ENCODE data around the gene CREB3L1. TPM values are rescaled to one million over a fixed set of nuclear protein-coding genes. Genes with fewer than 3 reads are reported as not detected.

CREB3L1 gene
- total RNA-seq, 1 experiment from 2014 or later: 3.3 TPM

DNA sequence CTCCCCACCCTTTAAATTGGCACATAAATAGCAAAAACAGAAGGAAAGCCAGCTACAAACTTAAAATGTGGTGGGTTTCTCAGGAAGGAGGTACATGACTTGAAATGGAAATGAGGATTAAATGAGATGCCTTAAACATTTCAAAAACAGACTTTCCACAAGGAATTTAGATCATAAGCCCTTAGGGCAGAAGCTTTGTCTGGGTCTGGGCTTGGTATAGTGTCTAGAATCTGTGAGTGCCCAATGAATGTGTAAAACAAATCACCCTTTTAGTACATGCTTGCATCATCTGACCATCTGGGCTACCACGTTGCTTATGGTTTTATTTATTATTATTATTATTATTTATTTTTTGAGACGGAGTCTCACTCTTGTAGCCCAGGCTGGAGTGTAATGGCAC, 37.1 kb upstream of the CREB3L1 start:
- Histone ChIP-seq H3K9ac (ENCODE audit: extremely low read depth, insufficient read length, low read length) (no peak overlapping the region), H2AK5ac (ENCODE audit: insufficient read length, low read length) (no peak overlapping the region), H3K27me3 (ENCODE audit: insufficient read depth, low read length) (peaks cover 4% of the 10 kb centered on the region; the same call in 1 of the 2 replicates), H3K4me2 (ENCODE audit: insufficient read depth, insufficient read length, low read length) (no peak overlapping the region), H3K4ac (ENCODE audit: low read depth, low read length) (no peak overlapping the region), H3K9me3 (ENCODE audit: control insufficient read depth, low read depth, low read length) (no peaks in the 10 kb centered on the region), H4K91ac (ENCODE audit: insufficient read length, low read depth, low read length) (no peak overlapping the region), H2BK120ac (ENCODE audit: low read depth, low read length, poor library complexity, severe bottlenecking) (no peak overlapping the region), H3K79me1 (ENCODE audit: insufficient read depth, low read depth, low read length, poor library complexity, severe bottlenecking) (no peaks in the 10 kb centered on the region), H2BK15ac (ENCODE audit: low read depth, low read length) (no peak overlapping the region), H2BK20ac (ENCODE audit: low read depth, low read length, poor library complexity, severe bottlenecking) (no peak overlapping the region), H3K4me1 (ENCODE audit: insufficient read depth, low read length) (peaks cover 2% of the 10 kb centered on the region; the same call in 1 of the 2 replicates), H3K56ac (ENCODE audit: insufficient read length, low read depth, low read length) (no peak overlapping the region), H3T11ph (ENCODE audit: low read length) (no peak overlapping the region), H3K18ac (ENCODE audit: insufficient read length, low read depth, low read length) (no peak overlapping the region), H3K14ac (ENCODE audit: insufficient read depth, low read length) (no peak overlapping the region), H3K23ac (ENCODE audit: insufficient read length, low read depth, low read length) (no peak overlapping the region), H2BK5ac (ENCODE audit: insufficient read length, low read length) (no peak overlapping the region), H3K27ac (ENCODE audit: insufficient read length, low read depth, low read length) (no peak overlapping the region), H4K8ac (replicated peaks; ENCODE audit: insufficient read length, low read depth, low read length) (no peak overlapping the region), H4K20me1 (ENCODE audit: control insufficient read depth, insufficient read depth, insufficient read length) (no peaks in the 10 kb centered on the region), H2BK12ac (ENCODE audit: insufficient read length, low read depth, low read length) (no peak overlapping the region), H4K5ac (ENCODE audit: insufficient read length, low read depth, low read length) (no peak overlapping the region), H2AFZ (ENCODE audit: low read length) (no peak overlapping the region), H3K79me2 (ENCODE audit: insufficient read depth, low read length) (no peaks in the 10 kb centered on the region), H3K23me2 (ENCODE audit: insufficient read length, low read depth, low read length, poor library complexity, severe bottlenecking) (peaks cover 28% of the 10 kb centered on the region)
- no CpG with 5 or more reads among the region's 2 CpGs for WGBS (ENCODE audit: extremely low coverage, insufficient read length, low lambda C conversion rate)
- DNase-seq: no peak
- TF ChIP-seq, protein P1, sequence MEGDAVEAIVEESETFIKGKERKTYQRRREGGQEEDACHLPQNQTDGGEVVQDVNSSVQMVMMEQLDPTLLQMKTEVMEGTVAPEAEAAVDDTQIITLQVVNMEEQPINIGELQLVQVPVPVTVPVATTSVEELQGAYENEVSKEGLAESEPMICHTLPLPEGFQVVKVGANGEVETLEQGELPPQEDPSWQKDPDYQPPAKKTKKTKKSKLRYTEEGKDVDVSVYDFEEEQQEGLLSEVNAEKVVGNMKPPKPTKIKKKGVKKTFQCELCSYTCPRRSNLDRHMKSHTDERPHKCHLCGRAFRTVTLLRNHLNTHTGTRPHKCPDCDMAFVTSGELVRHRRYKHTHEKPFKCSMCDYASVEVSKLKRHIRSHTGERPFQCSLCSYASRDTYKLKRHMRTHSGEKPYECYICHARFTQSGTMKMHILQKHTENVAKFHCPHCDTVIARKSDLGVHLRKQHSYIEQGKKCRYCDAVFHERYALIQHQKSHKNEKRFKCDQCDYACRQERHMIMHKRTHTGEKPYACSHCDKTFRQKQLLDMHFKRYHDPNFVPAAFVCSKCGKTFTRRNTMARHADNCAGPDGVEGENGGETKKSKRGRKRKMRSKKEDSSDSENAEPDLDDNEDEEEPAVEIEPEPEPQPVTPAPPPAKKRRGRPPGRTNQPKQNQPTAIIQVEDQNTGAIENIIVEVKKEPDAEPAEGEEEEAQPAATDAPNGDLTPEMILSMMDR (conservative IDR thresholded peaks at IDR 0.05): no peak
- peaks cover 0 to 2% of the 10 kb centered on the region in 2 experiments; a peak in 3 of 5 replicates for H3K9me3 Mint-ChIP-seq
- peaks cover 30% of the 10 kb centered on the region for H3K27me3 Mint-ChIP-seq (ENCODE audit: low read depth)
- no peak overlapping the region for H3K4me3 Mint-ChIP-seq
- no peaks in the 10 kb centered on the region for H3K36me3 Mint-ChIP-seq (ENCODE audit: insufficient read depth in 1 of 3, low read depth in 3 of 3)
- H3K27ac Mint-ChIP-seq: no peak overlapping the region
- peaks cover 35 to 48% of the 10 kb centered on the region in 2 experiments for H3K4me1 Mint-ChIP-seq
